Activated T-cell treated with anti-CD3 and anti-CD28 coated beads, Interleukin-2, amount 50 U/mL, for 48 hours (primary cell): ENCODE data around the gene ATP5ME.
A peak's percentile ranks its signal among the peaks of the same experiment; 100 is the strongest.
"Not testable (repeated sequence)": the region's sequence is repeated elsewhere in the genome, so short reads cannot be mapped to it uniquely, and the experiment has no call there.

Source experiments
- DNase-seq, 2 experiments: peaks; one replicate each; pipeline ENCODE4 v3.0.0-alpha.2; 2020

ATP5ME gene

GRCh38 chr4:674172-675035 is at the start of gene ATP5ME, which contains the start of gene MYL5:
TSS of gene ATP5ME (minus strand) at chr4:674276. CDS start at chr4:674247, 29 bp downstream.
TSS of gene MYL5 (plus strand) at chr4:674542. CDS start at chr4:678027, 3,485 bp downstream.
- DNase-seq = peak; percentile 98 to 99

GRCh38 chr4:722851-723360 is 48.8 kb upstream of the ATP5ME start:
- DNase-seq = no peak

- DNase-seq = no peak
These were observed 48.2 kb upstream of the ATP5ME start for GRCh38 chr4:722169-722725.

- no peak for DNase-seq
These were observed 47.4 kb upstream of the ATP5ME start for GRCh38 chr4:721261-722168.

- no peak for DNase-seq
These were observed 46.2 kb upstream of the ATP5ME start for GRCh38 chr4:720111-720860.

GRCh38 chr4:718460-718859 is 44.4 kb upstream of the ATP5ME start:
- no peak for DNase-seq

- DNase-seq = no peak
These were observed 43.7 kb upstream of the ATP5ME start for GRCh38 chr4:717601-718320.

GRCh38 chr4:714087-714486 is 40.0 kb upstream of the ATP5ME start:
- DNase-seq = no peak

GRCh38 chr4:712916-713632 is 39.0 kb upstream of the ATP5ME start:
- DNase-seq = no peak

GRCh38 chr4:712093-712492 is 38.0 kb upstream of the ATP5ME start:
- no peak for DNase-seq

- no peak for DNase-seq
These were observed 36.8 kb upstream of the ATP5ME start for GRCh38 chr4:710916-711315.

GRCh38 chr4:710116-710515 is 36.0 kb upstream of the ATP5ME start:
- no peak for DNase-seq

GRCh38 chr4:709348-709747 is 35.3 kb upstream of the ATP5ME start:
- no peak for DNase-seq

- DNase-seq = no peak
These were observed 34.5 kb upstream of the ATP5ME start for GRCh38 chr4:708631-708933.

GRCh38 chr4:707929-708630 is 34.0 kb upstream of the ATP5ME start:
- no peak for DNase-seq

GRCh38 chr4:706834-707598 is 32.9 kb upstream of the ATP5ME start:
- DNase-seq = no peak

GRCh38 chr4:706083-706633 is 32.1 kb upstream of the ATP5ME start:
- DNase-seq = not testable (repeated sequence)

GRCh38 chr4:705278-706082 is 31.4 kb upstream of the ATP5ME start, which contains the start of gene PCGF3:
TSS of gene PCGF3 (plus strand) at chr4:705832. CDS start at chr4:733681, 27,849 bp downstream.
- DNase-seq = peak; percentile 98 to 99

GRCh38 chr4:704971-705277 is 30.8 kb upstream of the ATP5ME start:
- DNase-seq = no peak
